ENCODE measurements around the gene TEKT4.

DNA sequence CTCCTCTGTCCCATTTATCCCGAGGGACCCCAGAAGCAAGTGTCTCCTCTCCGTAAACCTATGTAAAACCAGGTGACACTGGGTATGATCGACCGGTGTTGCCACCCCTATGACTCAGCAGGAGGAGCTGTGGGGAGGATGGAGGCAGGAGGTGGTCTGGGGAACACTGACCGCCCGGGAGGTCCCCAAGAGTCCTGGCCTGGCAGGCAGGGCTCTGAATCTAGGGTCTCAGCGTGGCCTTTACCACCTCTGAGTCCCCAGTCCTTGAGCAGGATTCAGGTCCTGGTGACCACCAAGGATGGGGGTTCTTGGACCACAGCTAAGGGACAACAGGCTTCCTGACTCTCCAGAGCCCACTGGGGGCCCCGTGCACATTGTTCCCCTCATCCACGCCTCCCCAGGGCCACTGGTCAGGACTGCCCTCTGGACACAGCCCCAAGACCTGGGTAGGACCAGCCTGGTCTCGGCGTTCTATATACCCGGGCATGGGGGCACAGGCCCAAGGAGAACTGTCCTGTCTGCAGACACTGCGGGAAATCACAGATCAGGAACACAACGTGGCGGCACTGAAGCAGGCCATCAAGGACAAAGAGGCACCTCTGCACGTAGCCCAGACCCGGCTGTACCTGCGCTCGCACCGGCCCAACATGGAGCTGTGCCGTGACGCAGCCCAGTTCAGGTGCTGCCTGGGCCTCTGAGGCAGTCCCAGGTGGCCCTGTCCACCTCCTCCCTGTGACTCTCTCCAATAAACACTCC lies 4.0 kb downstream of the TEKT4 start:
- TF ChIP-seq CTCF (IDR thresholded peaks at IDR 0.05): no peak
- no peak for TF ChIP-seq POLR2A (IDR thresholded peaks at IDR 0.05)

All from esophagus squamous epithelium (tissue), 4 donors.